OCI-LY1 (cell line): ENCODE data around the gene HLTF.

Source experiments
- CTCF ChIP-seq: fragments of 200-600 bp; sonication (generic), shearing (Covaris generic); IDR thresholded peaks from 2 replicates; pipeline ENCODE4 v1.5.1; 2017; ENCODE audit warnings: mild to moderate bottlenecking, antibody characterized with exemption, low read length, moderate library complexity, mixed read lengths
- EZH2 ChIP-seq: fragments of 200-600 bp; sonication (generic), shearing (Covaris generic); IDR thresholded peaks from 2 replicates; pipeline ENCODE4 v1.8.0; 2017; ENCODE audit warnings: borderline replicate concordance, mixed run types, mild to moderate bottlenecking, antibody characterized with exemption, low read length, moderate library complexity, mixed read lengths

- no peak for TF ChIP-seq EZH2
- no peak for TF ChIP-seq CTCF
These were observed 18.2 kb upstream of the HLTF start for GRCh38 chr3:149104484-149104883.
